Measurements from ENCODE around the gene SULT4A1.

SULT4A1 gene

DNA sequence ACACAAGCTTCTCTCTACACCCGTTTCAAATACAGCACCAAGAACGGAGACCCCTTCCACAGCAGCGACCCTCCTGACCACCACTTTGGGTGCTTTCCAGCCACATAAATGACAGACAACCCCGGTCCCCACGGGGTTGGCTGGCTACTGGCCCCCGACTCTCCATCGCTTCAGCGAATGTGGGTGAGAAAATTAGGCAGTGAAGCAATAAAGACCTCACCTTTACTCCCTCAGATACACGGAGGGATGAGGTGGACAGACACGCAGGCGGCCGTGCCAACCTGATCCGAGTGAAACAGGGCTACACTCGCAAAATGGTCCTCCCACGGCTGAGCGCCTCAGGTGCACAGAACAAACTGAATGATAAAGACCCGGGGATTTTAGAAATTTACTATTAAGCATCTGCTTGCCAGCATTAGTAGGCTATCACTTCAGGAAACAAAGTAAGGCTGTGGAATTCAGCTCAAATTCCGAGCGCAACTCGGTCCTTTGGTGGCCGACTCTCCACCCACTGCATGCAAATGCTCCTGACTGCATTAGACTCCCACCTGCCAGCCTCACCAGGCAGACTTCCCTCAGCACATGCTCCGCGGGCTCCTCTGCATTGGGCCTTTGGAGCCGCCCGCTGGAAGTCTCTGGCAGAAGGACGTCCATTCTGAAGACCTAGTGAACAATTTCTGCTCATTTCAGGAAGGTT lies 37.4 kb downstream of the SULT4A1 start:
- no peaks in the 10 kb centered on the region for H3F3A ChIP-seq (ENCODE audit: insufficient read depth, low read length)
- no peaks in the 10 kb centered on the region for H3K36me3 ChIP-seq (replicated peaks; ENCODE audit: insufficient read depth, low read length)
- H3K4me3 ChIP-seq (ENCODE audit: low read length), result no peak overlapping the region
- no peaks in the 10 kb centered on the region for H3K9me3 ChIP-seq (replicated peaks; ENCODE audit: insufficient read depth, low read length)
- H3K79me2 ChIP-seq (ENCODE audit: low read length), result no peaks in the 10 kb centered on the region
- no peaks in the 10 kb centered on the region for H3K4me1 ChIP-seq (ENCODE audit: low read length)
- H3K27ac ChIP-seq (ENCODE audit: low read length), result no peak overlapping the region
- H2AFZ ChIP-seq (ENCODE audit: low read length), result no peak overlapping the region
- no peak overlapping the region for H3K4me2 ChIP-seq (ENCODE audit: low read depth, low read length)
- no peak overlapping the region for H3K9ac ChIP-seq (ENCODE audit: low read length)
- no peaks in the 10 kb centered on the region for H3K9me2 ChIP-seq (replicated peaks; ENCODE audit: insufficient read depth, low read length)
- H3K27me3 ChIP-seq (replicated peaks; ENCODE audit: insufficient read depth, low read length), result peaks cover 96% of the 10 kb centered on the region
- TF ChIP-seq EZH2phosphoT487 (IDR thresholded peaks at IDR 0.05; ENCODE audit: low read length) (no peak), EZH2 (optimal IDR thresholded peaks at IDR 0.05; ENCODE audit: low read depth, low read length) (peak; percentile 12)
- DNase-seq, result no peak
- no peaks in the 10 kb centered on the region for H4K20me1 ChIP-seq (ENCODE audit: insufficient read depth, low read length)

DNA sequence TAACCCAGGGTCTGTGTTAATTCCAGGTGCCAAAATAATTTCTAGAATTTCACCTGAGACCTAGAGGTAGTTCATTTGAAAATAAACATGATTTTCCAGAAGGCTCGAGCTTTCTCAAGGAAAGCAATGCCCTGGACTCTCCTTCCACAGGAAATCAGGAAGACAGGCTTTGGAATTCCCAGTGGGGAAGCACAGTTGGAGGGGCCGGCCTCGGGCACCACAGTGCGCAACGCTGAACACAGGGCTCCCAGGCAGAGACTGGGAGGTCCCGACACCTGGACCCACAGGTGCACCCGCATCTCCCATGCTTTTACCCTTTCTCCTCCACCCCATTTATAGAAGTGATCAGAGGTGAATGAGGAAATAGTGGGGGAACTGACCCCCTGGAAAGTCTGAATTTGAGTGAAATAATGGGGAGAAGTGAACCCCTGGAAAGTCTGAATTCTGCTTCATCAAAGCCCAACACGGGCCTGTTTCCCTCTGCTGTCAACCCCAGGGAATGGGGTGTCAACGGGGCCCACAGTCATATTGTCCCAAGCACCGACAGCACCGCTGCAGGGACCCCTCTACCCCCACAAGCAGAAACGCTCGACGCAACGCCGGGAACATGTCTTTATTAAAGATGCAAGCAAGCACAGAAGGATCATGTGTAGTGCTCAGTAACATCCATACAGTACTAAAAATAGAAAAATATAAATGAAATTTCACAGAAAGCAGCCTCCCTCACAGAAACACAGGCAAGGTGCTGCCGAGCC lies 38.2 kb downstream of the SULT4A1 start:
- Histone ChIP-seq H3K27ac (ENCODE audit: low read length) (no peak overlapping the region), H3K9ac (ENCODE audit: low read length) (no peak overlapping the region), H3K36me3 (replicated peaks; ENCODE audit: insufficient read depth, low read length) (no peaks in the 10 kb centered on the region), H4K20me1 (ENCODE audit: insufficient read depth, low read length) (no peaks in the 10 kb centered on the region), H3K4me3 (ENCODE audit: low read length) (no peak overlapping the region), H2AFZ (ENCODE audit: low read length) (no peak overlapping the region), H3K79me2 (ENCODE audit: low read length) (no peaks in the 10 kb centered on the region), H3K4me1 (ENCODE audit: low read length) (no peaks in the 10 kb centered on the region), H3K9me2 (replicated peaks; ENCODE audit: insufficient read depth, low read length) (no peaks in the 10 kb centered on the region), H3K4me2 (ENCODE audit: low read depth, low read length) (no peak overlapping the region), H3F3A (ENCODE audit: insufficient read depth, low read length) (no peaks in the 10 kb centered on the region), H3K9me3 (replicated peaks; ENCODE audit: insufficient read depth, low read length) (no peaks in the 10 kb centered on the region), H3K27me3 (replicated peaks; ENCODE audit: insufficient read depth, low read length) (peaks cover 96% of the 10 kb centered on the region)
- TF ChIP-seq, protein P1, sequence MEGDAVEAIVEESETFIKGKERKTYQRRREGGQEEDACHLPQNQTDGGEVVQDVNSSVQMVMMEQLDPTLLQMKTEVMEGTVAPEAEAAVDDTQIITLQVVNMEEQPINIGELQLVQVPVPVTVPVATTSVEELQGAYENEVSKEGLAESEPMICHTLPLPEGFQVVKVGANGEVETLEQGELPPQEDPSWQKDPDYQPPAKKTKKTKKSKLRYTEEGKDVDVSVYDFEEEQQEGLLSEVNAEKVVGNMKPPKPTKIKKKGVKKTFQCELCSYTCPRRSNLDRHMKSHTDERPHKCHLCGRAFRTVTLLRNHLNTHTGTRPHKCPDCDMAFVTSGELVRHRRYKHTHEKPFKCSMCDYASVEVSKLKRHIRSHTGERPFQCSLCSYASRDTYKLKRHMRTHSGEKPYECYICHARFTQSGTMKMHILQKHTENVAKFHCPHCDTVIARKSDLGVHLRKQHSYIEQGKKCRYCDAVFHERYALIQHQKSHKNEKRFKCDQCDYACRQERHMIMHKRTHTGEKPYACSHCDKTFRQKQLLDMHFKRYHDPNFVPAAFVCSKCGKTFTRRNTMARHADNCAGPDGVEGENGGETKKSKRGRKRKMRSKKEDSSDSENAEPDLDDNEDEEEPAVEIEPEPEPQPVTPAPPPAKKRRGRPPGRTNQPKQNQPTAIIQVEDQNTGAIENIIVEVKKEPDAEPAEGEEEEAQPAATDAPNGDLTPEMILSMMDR (IDR thresholded peaks at IDR 0.05; ENCODE audit: low read length), result no peak
- no peak for TF ChIP-seq EZH2 (optimal IDR thresholded peaks at IDR 0.05; ENCODE audit: low read depth, low read length)
- TF ChIP-seq EZH2phosphoT487 (IDR thresholded peaks at IDR 0.05; ENCODE audit: low read length), result no peak
- no peak for DNase-seq

DNA sequence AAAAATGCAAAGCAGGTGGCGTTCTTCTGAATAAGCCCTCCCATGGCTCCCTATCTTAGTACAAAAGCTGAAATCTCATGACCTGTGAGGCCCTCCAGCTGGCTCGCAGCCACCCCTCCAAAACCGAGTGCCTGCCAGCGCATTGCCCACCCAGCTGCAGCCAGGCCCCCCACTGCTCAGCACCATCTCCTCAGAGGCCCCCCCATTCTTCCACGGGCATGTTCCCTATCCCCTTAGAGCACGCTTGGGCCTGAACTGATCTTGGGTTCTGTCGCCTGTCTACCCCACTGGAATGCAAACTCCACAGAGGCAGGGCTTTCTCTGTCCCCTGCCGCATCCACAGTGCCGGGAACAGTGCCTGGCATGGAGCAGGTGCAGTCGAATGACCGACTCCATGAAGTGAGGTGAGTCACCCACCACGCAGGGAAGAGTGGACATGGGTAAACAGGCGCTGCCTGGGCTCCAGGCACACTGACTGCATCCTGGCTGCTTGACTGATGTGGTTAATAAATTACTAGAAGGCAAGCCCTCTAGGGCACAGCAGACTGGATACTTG lies 38.9 kb downstream of the SULT4A1 start:
- H3K9me3 ChIP-seq (replicated peaks; ENCODE audit: insufficient read depth, low read length), result no peaks in the 10 kb centered on the region
- no peaks in the 10 kb centered on the region for H3F3A ChIP-seq (ENCODE audit: insufficient read depth, low read length)
- no peak for DNase-seq
- H3K27me3 ChIP-seq (replicated peaks; ENCODE audit: insufficient read depth, low read length), result peaks cover 90% of the 10 kb centered on the region
- no peak overlapping the region for H3K27ac ChIP-seq (ENCODE audit: low read length)
- H3K4me2 ChIP-seq (ENCODE audit: low read depth, low read length), result no peak overlapping the region
- no peak overlapping the region for H3K4me3 ChIP-seq (ENCODE audit: low read length)
- H3K4me1 ChIP-seq (ENCODE audit: low read length), result no peaks in the 10 kb centered on the region
- H3K9me2 ChIP-seq (replicated peaks; ENCODE audit: insufficient read depth, low read length), result no peaks in the 10 kb centered on the region
- no peaks in the 10 kb centered on the region for H3K79me2 ChIP-seq (ENCODE audit: low read length)
- H3K36me3 ChIP-seq (replicated peaks; ENCODE audit: insufficient read depth, low read length), result no peaks in the 10 kb centered on the region
- no peak overlapping the region for H2AFZ ChIP-seq (ENCODE audit: low read length)
- no peaks in the 10 kb centered on the region for H4K20me1 ChIP-seq (ENCODE audit: insufficient read depth, low read length)
- no peak for TF ChIP-seq EZH2phosphoT487 (IDR thresholded peaks at IDR 0.05; ENCODE audit: low read length)
- no peak for TF ChIP-seq EZH2 (optimal IDR thresholded peaks at IDR 0.05; ENCODE audit: low read depth, low read length)
- TF ChIP-seq, protein P1 (IDR thresholded peaks at IDR 0.05; ENCODE audit: low read length), result no peak
- H3K9ac ChIP-seq (ENCODE audit: low read length), result no peak overlapping the region
